GM12892 (cell line): ENCODE results near the gene METTL25.

Source experiments
- POLR2A ChIP-seq: IDR thresholded peaks from 2 replicates; pipeline ENCODE4 v1.6.1; 2011; ENCODE audit warnings: low read depth, low read length, control low read depth
- POLR2AphosphoS5 ChIP-seq: IDR thresholded peaks from 2 replicates; pipeline ENCODE4 v1.6.1; 2011; ENCODE audit warnings: low read depth, low read length, control low read depth

GRCh38 chr12:82470906-82471512 is 112.7 kb downstream of the METTL25 start:
- no peak for TF ChIP-seq POLR2AphosphoS5
- TF ChIP-seq POLR2A = no peak
